Breast epithelium (tissue), 3 donors: ENCODE data around the gene CD164.

Experiments used
- CTCF ChIP-seq, 3 donors: fragments of 450-650 bp; IDR thresholded peaks; one replicate each; pipeline ENCODE4 v1.5.1; 2016 to 2017; ENCODE audit warnings: antibody characterized with exemption in 3 of 3, mild to moderate bottlenecking in 3 of 3, moderate library complexity in 3 of 3
- POLR2A ChIP-seq: fragments of 450-650 bp; IDR thresholded peaks from one replicate; pipeline ENCODE4 v1.6.1; 2016; ENCODE audit warnings: antibody characterized with exemption, mild to moderate bottlenecking, moderate library complexity

- no peak for TF ChIP-seq CTCF (IDR thresholded peaks at IDR 0.05)
- TF ChIP-seq POLR2A, result no peak
Measured at GRCh38 chr6:109327959-109328358, 54.3 kb downstream of the CD164 start.
